H1 (cell line): Measurements from ENCODE around the gene PIAS1. TPM values are rescaled to one million over a fixed set of nuclear protein-coding genes. Genes with fewer than 3 reads are reported as not detected.

Experiments used
- CTCF ChIA-PET: fragments of 300-600 bp; sonication (Branson Sonifier 250); formaldehyde crosslinking; loops from one replicate; lab custom pipeline; 2021; ENCODE audit not compliant: partially characterized antibody; lab: Charles Lee
- POLR2A ChIA-PET: fragments of 300-600 bp; sonication (Branson Sonifier 250); formaldehyde crosslinking; loops from one replicate; lab custom pipeline; 2021; ENCODE audit warnings: inconsistent platforms; ENCODE audit not compliant: partially characterized antibody; lab: Charles Lee
- DNase-seq, 2 experiments: peaks; one replicate each; pipeline versions ENCODE4 v3.0.0 to v3.0.0-alpha.2; 2010 to 2022; ENCODE audit warnings: low spot score in 2 of 2, low read depth in 1 of 2, mixed read lengths in 1 of 2
- FAIRE-seq: peaks from 2 replicates; lab custom pipeline; 2011; peaks lifted over from hg19 to GRCh38; lab: Jason Lieb, UNC
- H2AFZ ChIP-seq: 2 replicates; pipeline ENCODE4 v1.8.1; 2012; ENCODE audit warnings: low read length, inconsistent platforms
- H2AK5ac ChIP-seq: 2 replicates; pipeline ENCODE4 v1.6.1; 2013; ENCODE audit warnings: low read depth, low read length
- H2BK120ac ChIP-seq: replicated peaks from 2 replicates; pipeline ENCODE3; 2013; ENCODE audit warnings: low read depth, low read length, inconsistent platforms
- H2BK12ac ChIP-seq: 2 replicates; pipeline ENCODE4 v1.6.1; 2013; ENCODE audit warnings: low read depth, low read length
- H2BK15ac ChIP-seq: 2 replicates; pipeline ENCODE4 v1.6.1; 2013; ENCODE audit warnings: low read length
- H2BK20ac ChIP-seq: 2 replicates; pipeline ENCODE4 v1.6.1; 2013; ENCODE audit warnings: low read length
- H2BK5ac ChIP-seq: 2 replicates; pipeline ENCODE4 v1.6.1; 2013; ENCODE audit warnings: low read depth, low read length
- H3K14ac ChIP-seq: 2 replicates; pipeline ENCODE4 v1.6.1; 2013; ENCODE audit warnings: inconsistent platforms; ENCODE audit not compliant: insufficient read length
- H3K18ac ChIP-seq: 2 replicates; pipeline ENCODE4 v1.6.1; 2013; ENCODE audit warnings: low read length; ENCODE audit errors: extremely low read depth
- H3K23ac ChIP-seq: 2 replicates; pipeline ENCODE4 v1.6.1; 2013; ENCODE audit warnings: inconsistent platforms; ENCODE audit not compliant: insufficient read length
- H3K23me2 ChIP-seq: 2 replicates; pipeline ENCODE4 v1.6.1; 2013; ENCODE audit warnings: low read depth, low read length
- H3K27ac ChIP-seq: 2 replicates; pipeline ENCODE4 v1.6.1; 2011; ENCODE audit warnings: low read depth, low read length, inconsistent platforms
- H3K27me3 ChIP-seq, 4 experiments: replicated peaks in 1 of 4; 1 replicate in 1 of 4; 2 replicates in 3 of 4; pipeline versions ENCODE4 v1.6.1 to v1.8.1; 2011 to 2013; ENCODE audit warnings: low read length in 3 of 4, mild to moderate bottlenecking in 3 of 4, inconsistent platforms in 2 of 4, mixed read lengths in 2 of 4, moderate library complexity in 1 of 4; ENCODE audit not compliant: control insufficient read depth in 3 of 4, insufficient read depth in 3 of 4; ENCODE audit errors: extremely low read depth in 1 of 4
- H3K36me3 ChIP-seq, 4 experiments: 2 replicates each; pipeline versions ENCODE4 v1.6.1 to v1.8.1; 2011 to 2013; ENCODE audit warnings: mild to moderate bottlenecking in 4 of 4, low read length in 3 of 4, moderate library complexity in 2 of 4, control low read depth in 1 of 4, inconsistent platforms in 1 of 4; ENCODE audit not compliant: insufficient read depth in 4 of 4, control insufficient read depth in 2 of 4
- H3K4ac ChIP-seq: replicated peaks from 2 replicates; pipeline ENCODE3; 2013; ENCODE audit warnings: low read length, low read depth, mixed read lengths, inconsistent platforms; ENCODE audit not compliant: insufficient read length
- H3K4me1 ChIP-seq, 4 experiments: replicated peaks in 1 of 4; 1 replicate in 1 of 4; 2 replicates in 3 of 4; pipeline versions ENCODE4 v1.6.1 to v1.8.1; 2011 to 2013; ENCODE audit warnings: low read length in 3 of 4, inconsistent platforms in 2 of 4, mixed read lengths in 1 of 4; ENCODE audit not compliant: insufficient read depth in 4 of 4, control insufficient read depth in 3 of 4
- H3K4me2 ChIP-seq, 2 experiments: 2 replicates each; pipeline versions ENCODE4 v1.6.1 to v1.8.1; 2011 to 2013; ENCODE audit warnings: low read depth in 2 of 2, low read length in 2 of 2, control low read depth in 1 of 2, inconsistent platforms in 1 of 2, mild to moderate bottlenecking in 1 of 2; ENCODE audit not compliant: insufficient read depth in 1 of 2
- H3K4me3 ChIP-seq, 4 experiments: fragments of 200-600, 300-600 bp in 1 of 4; sonication (generic), shearing (Covaris generic), sonication (Bioruptor Twin) in 1 of 4; 2 replicates each; pipeline versions ENCODE4 v1.5.1 to v1.8.1; 2011 to 2016; ENCODE audit warnings: low read length in 4 of 4, low read depth in 3 of 4, control low read depth in 2 of 4, inconsistent platforms in 2 of 4, mild to moderate bottlenecking in 2 of 4, mixed read lengths in 1 of 4, moderate library complexity in 1 of 4; ENCODE audit not compliant: insufficient read depth in 2 of 4; ENCODE audit errors: extremely low read depth in 1 of 4
- H3K56ac ChIP-seq: replicated peaks from 2 replicates; pipeline ENCODE3; 2013; ENCODE audit warnings: low read depth, mild to moderate bottlenecking, mixed read lengths, low read length, inconsistent platforms; ENCODE audit not compliant: insufficient read length
- H3K79me1 ChIP-seq: 2 replicates; pipeline ENCODE4 v1.6.1; 2013; ENCODE audit warnings: low read depth, low read length, control low read depth
- H3K79me2 ChIP-seq, 2 experiments: 2 replicates each; pipeline versions ENCODE4 v1.6.1 to v1.8.1; 2012 to 2013; ENCODE audit warnings: low read length in 2 of 2, mild to moderate bottlenecking in 2 of 2, inconsistent platforms in 1 of 2; ENCODE audit not compliant: insufficient read depth in 2 of 2, control insufficient read depth in 1 of 2
- H3K9ac ChIP-seq, 4 experiments: replicated peaks in 1 of 4; 1 replicate in 1 of 4; 2 replicates in 3 of 4; pipeline versions ENCODE4 v1.6.1 to v1.8.1; 2011 to 2013; ENCODE audit warnings: low read depth in 3 of 4, low read length in 3 of 4, control low read depth in 2 of 4, mild to moderate bottlenecking in 2 of 4, moderate library complexity in 2 of 4, inconsistent platforms in 1 of 4; ENCODE audit errors: extremely low read depth in 1 of 4
- H3K9me3 ChIP-seq, 2 experiments: 2 replicates each; pipeline versions ENCODE4 v1.6.1 to v1.8.1; 2012 to 2013; ENCODE audit warnings: mild to moderate bottlenecking in 2 of 2, moderate library complexity in 2 of 2, control low read depth in 1 of 2, inconsistent platforms in 1 of 2, low read depth in 1 of 2, low read length in 1 of 2, mixed read lengths in 1 of 2; ENCODE audit not compliant: insufficient read depth in 2 of 2
- H4K20me1 ChIP-seq, 2 experiments: replicated peaks in 1 of 2; 2 replicates each; pipeline versions ENCODE3 to v1.8.1; 2011 to 2013; ENCODE audit warnings: inconsistent platforms in 2 of 2, low read length in 2 of 2, mild to moderate bottlenecking in 1 of 2; ENCODE audit not compliant: insufficient read depth in 2 of 2, control insufficient read depth in 1 of 2
- H4K5ac ChIP-seq: 2 replicates; pipeline ENCODE4 v1.6.1; 2013; ENCODE audit warnings: low read length, low read depth, mixed read lengths, inconsistent platforms; ENCODE audit not compliant: insufficient read length
- H4K8ac ChIP-seq: 2 replicates; pipeline ENCODE4 v1.8.0; 2013; ENCODE audit warnings: mild to moderate bottlenecking, moderate library complexity, low read length, inconsistent platforms; ENCODE audit not compliant: insufficient read depth; ENCODE audit errors: extremely low read depth
- H4K91ac ChIP-seq: replicated peaks from 2 replicates; pipeline ENCODE3; 2013; ENCODE audit warnings: low read length, mixed read lengths, inconsistent platforms; ENCODE audit not compliant: insufficient read length
- ASH2L ChIP-seq: fragments of 200-600, 300-600 bp; sonication (generic); IDR thresholded peaks from one replicate; pipeline ENCODE4 v1.7.1; 2017; ENCODE audit warnings: low read length
- BACH1 ChIP-seq: IDR thresholded peaks from 2 replicates; pipeline ENCODE4 v1.6.1; 2012; ENCODE audit warnings: low read length, improper control_type of control experiment
- PHF8 ChIP-seq: fragments of 200-600 bp; sonication (generic); conservative IDR thresholded peaks from 2 replicates; pipeline ENCODE4 v1.7.1; 2012; ENCODE audit warnings: low read depth, mild to moderate bottlenecking, inconsistent platforms, low read length, moderate library complexity
- RAD21 ChIP-seq, 2 experiments: IDR thresholded peaks in 1 of 2; conservative IDR thresholded peaks in 1 of 2; 2 replicates each; pipeline ENCODE4 v1.6.1; 2011; ENCODE audit warnings: low read depth in 2 of 2, low read length in 2 of 2, improper control_type of control experiment in 1 of 2, inconsistent platforms in 1 of 2, mild to moderate bottlenecking in 1 of 2, moderate library complexity in 1 of 2
- RXRA ChIP-seq: IDR thresholded peaks from 2 replicates; pipeline ENCODE4 v1.6.1; 2011; ENCODE audit warnings: low read depth, mild to moderate bottlenecking, low read length, moderate library complexity; ENCODE audit not compliant: insufficient read depth
- TBP ChIP-seq: IDR thresholded peaks from 2 replicates; pipeline ENCODE4 v1.6.1; 2011; ENCODE audit warnings: low read depth, low read length, improper control_type of control experiment
- YY1 ChIP-seq: IDR thresholded peaks from 2 replicates; pipeline ENCODE4 v1.6.1; 2011; ENCODE audit warnings: low read depth, mild to moderate bottlenecking, low read length
- WGBS, 2 experiments: shearing (Covaris generic) in 1 of 2; methylation state at CpG; one replicate each; pipeline versions ENCODE4 v1.1.6 to v1.1.7; 2013 to 2015; ENCODE audit warnings: low lambda C conversion rate in 2 of 2, mixed read lengths in 2 of 2, inconsistent platforms in 1 of 2, low coverage in 1 of 2, missing lambda C conversion rate in 1 of 2; ENCODE audit not compliant: insufficient replicate concordance in 2 of 2, insufficient coverage in 1 of 2, insufficient read length in 1 of 2; ENCODE audit errors: extremely low coverage in 1 of 2, missing lambda C conversion rate in 1 of 2; 5-methylcytosine and 5-hydroxymethylcytosine counted together
- polyA plus RNA-seq, 7 experiments: library from polyadenylated mRNA; depleted of rRNA in 3 of 7; stranded (reverse) in 5 of 7; unstranded in 2 of 7; fragments of >200 nt in 5 of 7; fragments of 200-250 nt in 2 of 7; gene quantifications; 1 replicate in 5 of 7; 2 replicates in 1 of 7; 4 replicates in 1 of 7; pipeline versions ENCODE4 v1.2.1 to v1.2.3, GENCODE V29; 2011 to 2013; ENCODE audit warnings: missing spikeins in 2 of 7, mixed read lengths in 2 of 7
- total RNA-seq: library from RNA; stranded (reverse); fragmentation: NEBNext Ultra II Directional; extraction: Animal tissue kit (Norgen Biotek cat#: 25700); gene quantifications from 2 replicates; pipeline ENCODE4 v1.2.1, GENCODE V29; 2021

The PIAS1 gene
- total and polyA plus RNA-seq, 2 of the 8 experiments (the other 6 are each of a cell fraction or from before 2014, with no cell fraction given): 30.8 to 34.5 TPM

- no peak overlapping the region for H3K23ac ChIP-seq
- POLR2A ChIA-PET: no interaction called here
- FAIRE-seq: no peak
- no peak overlapping the region for H4K8ac ChIP-seq
- H3K79me2 ChIP-seq: no peaks in the 10 kb centered on the region
- no peak for DNase-seq
- no peak overlapping the region for H3K56ac ChIP-seq
- no peak overlapping the region for H3K4me2 ChIP-seq
- no peaks in the 10 kb centered on the region for H3K79me1 ChIP-seq
- no peak overlapping the region for H2BK120ac ChIP-seq
- no peaks in the 10 kb centered on the region; a peak in 1 of 7 replicates for H3K4me1 ChIP-seq
- no peak overlapping the region for H2BK5ac ChIP-seq
- no peak overlapping the region for H2AFZ ChIP-seq
- no peak overlapping the region for H4K5ac ChIP-seq
- H4K20me1 ChIP-seq: no peaks in the 10 kb centered on the region
- H3K23me2 ChIP-seq: no peaks in the 10 kb centered on the region
- H2BK15ac ChIP-seq: no peak overlapping the region
- H3K9ac ChIP-seq: no peak overlapping the region
- CTCF ChIA-PET: no interaction called here
- H2BK12ac ChIP-seq: no peak overlapping the region
- H3K27me3 ChIP-seq: no peaks in the 10 kb centered on the region
- TF ChIP-seq YY1 (no peak), BACH1 (no peak), RAD21 (IDR thresholded peaks at IDR 0.05 in 1 of 2, conservative IDR thresholded peaks at IDR 0.05 in 1 of 2; ENCODE audit: low read depth in 2 of 2, low read length in 2 of 2) (no peak), ASH2L (no peak), RXRA (no peak), TBP (no peak), PHF8 (no peak)
- no peak overlapping the region for H2AK5ac ChIP-seq
- 96% methylated on average over 5 of the region's 5 CpGs; no CpG with 5 or more reads in 1 of the 2 experiments for WGBS, 2 experiments
- no peak overlapping the region for H3K14ac ChIP-seq
- H2BK20ac ChIP-seq: no peak overlapping the region
- no peak overlapping the region for H4K91ac ChIP-seq
- no peak overlapping the region for H3K27ac ChIP-seq
- no peak overlapping the region for H3K18ac ChIP-seq
- 0 out of 4 replicates have a peak, but pooled peaks cover 0 to 4% of the 10 kb centered on the region in 2 experiments for H3K9me3 ChIP-seq
- no peaks in the 10 kb centered on the region for H3K36me3 ChIP-seq
- H3K4me3 ChIP-seq: no peak overlapping the region
- H3K4ac ChIP-seq: no peak overlapping the region
Measured at GRCh38 chr15:68042156-68042854, 11.8 kb upstream of the PIAS1 start.
